GDM1 (cell line): ENCODE measurements around the gene ZNF343.
A peak's percentile ranks its signal among the peaks of the same experiment; 100 is the strongest.

Source experiments
- DNase-seq: peaks from one replicate; lab custom pipeline; 2025; lab: John Stamatoyannopoulos, UW

ZNF343 gene

GRCh38 chr20:2473516-2473915 is 35.2 kb downstream of the ZNF343 start:
- no peak for DNase-seq

DNA sequence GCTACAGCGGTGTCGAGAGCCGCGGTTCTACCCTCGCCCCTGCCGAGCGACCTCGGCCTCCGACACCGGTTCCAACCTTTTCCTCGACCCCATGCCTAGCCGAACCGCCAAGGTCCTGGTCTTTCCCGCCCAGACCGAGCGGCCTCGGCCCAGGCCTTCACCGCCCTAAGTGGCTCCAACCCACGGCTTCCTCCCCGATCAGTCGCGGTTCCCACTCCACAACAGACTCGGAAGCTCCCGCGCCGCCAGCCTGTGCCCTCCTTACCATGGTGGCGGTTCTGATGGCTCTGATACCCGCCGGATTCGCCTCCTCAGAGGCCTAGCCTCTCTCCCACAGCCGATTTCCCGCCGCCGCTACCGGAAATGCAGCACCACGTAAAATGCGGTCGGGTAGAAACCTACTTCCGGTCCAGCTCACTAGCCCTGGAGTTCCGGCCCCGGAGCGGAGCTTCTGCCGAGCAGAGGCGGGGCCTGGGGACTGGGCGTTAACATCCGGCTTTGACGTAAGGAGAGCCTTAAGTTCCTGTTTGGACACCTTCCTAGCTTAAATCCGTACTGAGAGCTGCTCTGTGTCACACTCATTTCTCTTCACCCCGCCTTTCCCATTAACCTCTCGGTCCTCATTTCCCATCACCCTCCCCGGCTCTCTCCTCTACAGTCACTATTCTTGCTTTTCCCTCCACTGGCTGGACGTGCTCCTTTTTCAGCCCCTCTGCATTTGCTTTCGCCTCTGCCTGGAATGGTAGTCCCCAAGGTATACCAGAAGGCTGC is 38.1 kb downstream of the ZNF343 start, which contains the start of gene SNRPB:
TSS of gene SNRPB (minus strand) at position 367 of the 771 bp plus-strand sequence. CDS start at position 268, 99 bp downstream.
- DNase-seq, result peak; percentile 97

- DNase-seq, result peak; percentile 47
These were observed 38.7 kb downstream of the ZNF343 start for GRCh38 chr20:2469991-2470422.

DNA sequence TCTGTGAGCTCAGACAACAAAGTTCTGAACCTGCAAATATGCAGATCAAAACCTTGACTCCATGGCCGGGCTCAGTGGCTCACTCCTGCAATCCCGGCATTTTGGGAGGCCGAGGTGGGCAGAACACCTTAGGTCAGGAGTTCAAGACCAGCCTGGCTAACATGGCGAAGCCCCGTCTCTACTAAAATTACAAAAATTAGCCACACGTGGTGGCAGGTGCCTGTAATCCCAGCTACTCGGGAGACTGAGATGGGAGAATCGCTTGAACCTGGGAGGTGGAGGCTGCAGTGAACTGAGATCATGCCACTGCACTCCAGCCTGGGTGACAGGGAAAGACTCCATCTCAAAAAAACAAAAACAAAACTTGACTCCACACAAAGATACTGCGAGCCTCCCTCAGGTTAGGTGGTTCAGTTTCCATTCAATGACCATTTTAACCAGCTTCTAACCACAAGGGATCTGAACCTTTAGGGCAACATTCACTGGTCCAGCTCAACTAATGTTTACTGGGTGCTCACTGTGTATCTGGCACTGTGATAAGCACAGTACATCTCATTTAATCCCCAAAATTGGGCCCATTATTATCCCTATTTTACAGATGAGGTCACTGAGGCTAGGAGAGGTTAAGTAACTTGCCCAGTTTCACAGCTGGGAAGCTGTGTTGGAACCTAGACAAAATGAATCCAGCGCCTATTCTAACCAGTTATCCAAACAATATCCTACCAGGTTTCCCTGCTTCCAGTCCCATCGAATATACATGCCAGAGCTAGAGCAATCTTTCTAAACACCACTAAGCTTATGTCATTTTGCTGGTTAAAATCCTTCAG is 39.9 kb downstream of the ZNF343 start:
- no peak for DNase-seq

GRCh38 chr20:2467412-2467811 is 41.3 kb downstream of the ZNF343 start:
- DNase-seq, result no peak

- no peak for DNase-seq
These were observed 43.6 kb downstream of the ZNF343 start for GRCh38 chr20:2465100-2465499.

- no peak for DNase-seq
These were observed 44.9 kb downstream of the ZNF343 start for GRCh38 chr20:2463616-2464365.

- no peak for DNase-seq
These were observed 46.2 kb downstream of the ZNF343 start for GRCh38 chr20:2462484-2462883.

- no peak for DNase-seq
These were observed 47.8 kb downstream of the ZNF343 start for GRCh38 chr20:2460752-2461424.

- no peak for DNase-seq
These were observed 48.5 kb downstream of the ZNF343 start for GRCh38 chr20:2459981-2460751.

DNA sequence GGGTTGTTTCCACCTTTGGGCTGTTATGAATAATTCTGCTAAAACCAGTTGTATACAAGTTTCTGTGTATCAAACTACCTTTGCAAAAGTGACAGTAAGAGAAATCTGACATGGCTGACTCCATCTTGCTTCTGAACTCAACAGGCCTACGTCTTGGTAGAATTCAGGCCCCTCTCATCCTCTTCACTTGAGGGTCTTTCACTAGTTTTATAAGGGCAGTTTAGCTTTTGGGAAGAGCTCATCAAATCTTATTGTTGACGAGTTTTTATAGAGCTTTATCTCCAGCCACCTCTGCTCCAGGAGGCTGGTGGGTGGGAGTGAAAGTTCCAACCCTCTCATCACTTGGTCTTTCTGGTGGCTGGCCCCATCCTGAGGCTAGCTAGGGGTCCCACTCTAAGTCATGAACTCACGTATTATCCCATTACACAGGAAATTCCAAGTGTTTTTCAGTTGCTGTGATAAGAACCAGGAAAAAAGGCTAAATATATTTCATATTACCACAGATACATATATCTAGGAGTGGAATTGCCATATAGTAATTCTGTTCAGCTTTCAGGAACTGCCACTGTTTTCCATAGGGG is 49.7 kb downstream of the ZNF343 start:
- DNase-seq, result no peak

DNA sequence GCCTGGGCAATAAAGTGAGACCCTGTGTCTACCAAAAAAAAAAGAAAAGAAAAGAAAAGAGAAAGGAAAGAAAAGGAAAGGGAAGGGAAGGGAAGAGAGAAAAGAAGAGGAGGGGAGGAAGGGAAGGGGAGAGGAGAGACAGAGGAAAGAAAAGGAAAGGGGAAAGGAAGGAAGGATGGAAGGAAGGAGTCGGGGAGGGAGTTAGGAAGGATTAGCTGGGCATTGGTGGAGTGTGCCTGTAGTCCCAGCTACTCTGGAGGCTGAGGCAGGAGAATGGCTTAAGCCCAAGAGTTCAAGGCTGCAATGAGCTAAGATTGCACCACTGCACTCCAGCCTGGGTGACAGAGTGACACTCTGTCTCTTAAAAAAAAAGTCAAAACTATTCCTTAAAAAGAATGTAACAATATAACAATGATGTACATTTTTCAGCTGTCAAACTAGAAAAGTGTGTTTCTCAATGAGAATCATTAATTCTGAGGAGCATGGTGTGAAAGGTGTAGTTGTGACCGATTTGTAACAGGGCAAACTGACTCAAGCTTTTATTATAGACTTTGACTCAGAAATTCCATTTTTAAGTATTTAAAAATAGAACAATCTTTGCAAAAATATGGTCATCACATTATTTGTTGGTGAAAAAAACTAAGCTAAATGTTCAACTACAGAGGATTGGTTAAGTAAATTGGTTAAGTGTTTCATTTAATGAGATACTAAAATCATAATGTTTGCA is 52.8 kb downstream of the ZNF343 start:
- DNase-seq, result no peak

GRCh38 chr20:2453792-2454191 is 54.9 kb downstream of the ZNF343 start:
- DNase-seq, result no peak

DNA sequence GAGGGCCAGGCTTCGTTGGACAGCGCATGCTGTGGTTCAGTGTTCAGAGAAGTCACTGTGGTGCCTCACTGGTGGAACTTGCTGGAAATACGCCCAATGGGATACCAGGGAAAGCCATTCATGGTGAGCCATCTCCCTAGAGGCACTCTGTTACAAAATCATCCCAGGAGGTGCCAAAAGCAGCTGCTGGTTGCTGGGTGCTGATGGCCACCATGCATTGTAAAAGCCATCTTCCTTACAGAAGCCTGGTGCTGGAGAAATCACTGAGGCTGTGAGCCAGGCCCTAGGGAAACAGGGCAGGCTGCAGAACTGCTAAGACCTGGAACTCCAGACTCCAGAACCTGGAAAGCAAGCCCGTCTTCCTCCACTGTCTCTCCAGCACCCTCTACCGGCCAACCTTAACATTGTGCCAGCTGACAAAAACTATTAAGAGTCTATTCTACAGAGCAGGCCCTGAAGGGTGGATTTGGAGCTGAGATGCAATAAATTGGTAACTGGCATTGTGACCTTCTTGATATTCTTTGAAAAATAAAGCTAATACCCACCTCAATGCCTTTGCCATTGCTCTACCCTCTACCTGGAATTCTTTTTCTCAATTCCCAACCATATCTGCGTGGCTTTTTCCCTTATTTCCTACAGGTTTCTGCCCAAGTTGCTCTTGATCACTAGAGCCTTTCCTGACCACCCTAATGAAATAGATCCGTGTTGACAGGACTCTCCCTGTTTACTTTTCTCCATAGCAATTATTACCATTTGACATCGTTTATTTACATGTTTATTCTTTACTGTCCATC is 56.6 kb downstream of the ZNF343 start:
- peak; percentile 39 for DNase-seq

GRCh38 chr20:2451422-2451821 is 57.3 kb downstream of the ZNF343 start:
- no peak for DNase-seq

DNA sequence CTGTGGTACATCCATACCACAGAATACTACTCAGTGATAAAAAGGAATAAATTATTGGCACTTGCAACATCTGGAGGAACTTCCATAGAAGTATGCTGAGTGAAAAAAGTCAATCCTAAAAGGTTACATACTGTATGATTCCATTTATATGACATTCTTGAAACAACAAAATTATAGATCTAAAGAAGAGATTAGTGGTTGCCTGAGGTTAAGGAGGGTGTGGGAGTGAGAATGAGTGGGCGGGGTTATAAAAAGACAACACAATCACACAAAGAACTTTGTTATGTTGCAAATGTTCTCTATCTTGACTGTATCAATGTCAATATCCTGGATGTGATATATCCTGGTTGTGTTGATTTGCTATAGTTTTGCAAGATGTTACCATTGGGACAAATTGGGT is 59.3 kb downstream of the ZNF343 start:
- no peak for DNase-seq

DNA sequence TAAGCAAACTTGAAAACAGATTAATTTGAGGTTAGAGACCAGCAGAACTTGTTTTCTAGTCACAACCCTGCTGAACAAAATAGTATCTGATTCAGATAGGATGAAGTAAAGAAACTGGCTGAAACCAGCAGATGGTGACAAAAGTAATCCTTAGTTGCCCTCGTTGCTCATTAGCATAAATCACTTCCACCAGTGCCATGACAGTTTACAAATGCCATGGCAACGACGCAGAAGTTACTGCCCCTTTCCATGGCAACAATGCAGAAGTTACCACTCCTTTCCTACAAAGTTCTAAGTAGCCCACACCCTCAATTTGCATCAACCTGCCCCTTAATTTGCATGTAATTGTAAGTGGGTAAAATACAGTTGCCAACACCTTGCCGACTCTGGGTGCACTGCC is 61.9 kb downstream of the ZNF343 start:
- DNase-seq, result no peak
